ENCODE data around the gene SRP54.

Gene SRP54

GRCh38 chr14:34964977-34965764 is 17.6 kb upstream of the SRP54 start:
- H3K36me3 ChIP-seq, result peaks cover 0 to 39% (median 38%) of the 10 kb centered on the region in 3 donors

GRCh38 chr14:34965912-34966311 is 16.9 kb upstream of the SRP54 start:
- Histone ChIP-seq H3K27ac (no peak overlapping the region), H3K27me3 (no peaks in the 10 kb centered on the region), H3K36me3 (peaks cover 0 to 39% (median 38%) of the 10 kb centered on the region in 3 donors), H3K4me3 (no peak overlapping the region), H3K9me3 (no peaks in the 10 kb centered on the region), H3K4me1 (no peaks in the 10 kb centered on the region)
- intact Hi-C loops (cut with DNase I; ENCODE audit: low total_unique reads), result no loop called here
- TF ChIP-seq CTCF (IDR thresholded peaks at IDR 0.05), result no peak
- DNase-seq, result no peak

More at GRCh38 chr14:34964977-34965764, 17.6 kb upstream of the SRP54 start:
- no peaks in the 10 kb centered on the region for H3K27me3 ChIP-seq
- DNase-seq, result no peak
- intact Hi-C loops (cut with DNase I; ENCODE audit: low total_unique reads), result no loop called here
- no peak overlapping the region for H3K27ac ChIP-seq
- H3K4me1 ChIP-seq, result no peaks in the 10 kb centered on the region
- no peak for TF ChIP-seq CTCF (IDR thresholded peaks at IDR 0.05)
- no peaks in the 10 kb centered on the region for H3K9me3 ChIP-seq
- H3K4me3 ChIP-seq, result no peak overlapping the region

GRCh38 chr14:34966413-34966812 is 16.4 kb upstream of the SRP54 start:
- Histone ChIP-seq H3K4me3 (no peak overlapping the region), H3K36me3 (peaks cover 0 to 39% (median 38%) of the 10 kb centered on the region in 3 donors), H3K27ac (no peak overlapping the region), H3K4me1 (no peaks in the 10 kb centered on the region), H3K27me3 (no peaks in the 10 kb centered on the region), H3K9me3 (no peaks in the 10 kb centered on the region)
- intact Hi-C loops (cut with DNase I; ENCODE audit: low total_unique reads), result no loop called here
- DNase-seq, result no peak
- no peak for TF ChIP-seq CTCF (IDR thresholded peaks at IDR 0.05)

- Histone ChIP-seq H3K4me3 (no peak overlapping the region), H3K9me3 (no peaks in the 10 kb centered on the region), H3K27me3 (no peaks in the 10 kb centered on the region), H3K36me3 (peaks cover 0 to 28% (median 19%) of the 10 kb centered on the region in 3 donors), H3K4me1 (no peaks in the 10 kb centered on the region), H3K27ac (no peak overlapping the region)
- no peak for DNase-seq
- intact Hi-C loops (cut with DNase I; ENCODE audit: low total_unique reads), result no loop called here
- TF ChIP-seq CTCF (IDR thresholded peaks at IDR 0.05), result no peak
Observed at GRCh38 chr14:34970665-34971064, 12.1 kb upstream of the SRP54 start.

- no peak for TF ChIP-seq CTCF (IDR thresholded peaks at IDR 0.05)
- Histone ChIP-seq H3K9me3 (no peaks in the 10 kb centered on the region), H3K4me1 (no peaks in the 10 kb centered on the region), H3K27me3 (no peaks in the 10 kb centered on the region), H3K4me3 (no peak overlapping the region), H3K36me3 (peaks cover 0 to 22% (median 19%) of the 10 kb centered on the region in 3 donors), H3K27ac (no peak overlapping the region)
- no peak for DNase-seq
- intact Hi-C loops (cut with DNase I; ENCODE audit: low total_unique reads), result no loop called here
Observed at GRCh38 chr14:34971381-34971780, 11.4 kb upstream of the SRP54 start.
